GM19372 (cell line): ENCODE data around the gene MAGEB5.
"Not testable (repeated sequence)": the region's sequence is repeated elsewhere in the genome, so short reads cannot be mapped to it uniquely, and the experiment has no call there.

ENCODE experiments used
- ATAC-seq: cut with Tn5 transposase; IDR thresholded peaks from one replicate; pipeline ENCODE4 v1.9.1; 2021; ENCODE audit warnings: mild to moderate bottlenecking, low read depth, moderate library complexity; ENCODE audit not compliant: unreplicated experiment

Gene MAGEB5, protein sequence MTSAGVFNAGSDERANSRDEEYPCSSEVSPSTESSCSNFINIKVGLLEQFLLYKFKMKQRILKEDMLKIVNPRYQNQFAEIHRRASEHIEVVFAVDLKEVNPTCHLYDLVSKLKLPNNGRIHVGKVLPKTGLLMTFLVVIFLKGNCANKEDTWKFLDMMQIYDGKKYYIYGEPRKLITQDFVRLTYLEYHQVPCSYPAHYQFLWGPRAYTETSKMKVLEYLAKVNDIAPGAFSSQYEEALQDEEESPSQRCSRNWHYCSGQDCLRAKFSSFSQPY

DNA sequence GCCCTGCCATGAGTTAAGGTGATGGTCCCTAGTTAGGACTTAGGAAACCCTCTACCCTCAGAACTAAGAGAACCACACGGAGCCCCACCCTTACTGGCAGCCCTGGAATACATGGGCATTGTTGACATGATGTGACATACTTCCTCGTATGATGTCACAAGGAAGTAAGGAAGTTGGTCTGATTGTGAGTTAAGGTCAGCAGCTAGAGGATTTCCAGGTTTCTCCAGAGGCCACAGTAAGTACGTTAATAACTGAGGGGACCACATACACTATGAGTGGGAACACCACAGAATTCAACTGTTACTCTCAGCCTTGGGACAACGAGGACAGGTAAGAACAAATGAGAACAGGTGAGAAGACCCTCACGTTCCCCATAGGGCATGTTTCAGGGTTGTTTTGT, at the start of gene MAGEB5:
MAGEB5 (plus strand) TSS at position 301 of the 400 bp plus-strand sequence. CDS start 1,133 bp downstream, outside the sequence.
- no peak for ATAC-seq

DNA sequence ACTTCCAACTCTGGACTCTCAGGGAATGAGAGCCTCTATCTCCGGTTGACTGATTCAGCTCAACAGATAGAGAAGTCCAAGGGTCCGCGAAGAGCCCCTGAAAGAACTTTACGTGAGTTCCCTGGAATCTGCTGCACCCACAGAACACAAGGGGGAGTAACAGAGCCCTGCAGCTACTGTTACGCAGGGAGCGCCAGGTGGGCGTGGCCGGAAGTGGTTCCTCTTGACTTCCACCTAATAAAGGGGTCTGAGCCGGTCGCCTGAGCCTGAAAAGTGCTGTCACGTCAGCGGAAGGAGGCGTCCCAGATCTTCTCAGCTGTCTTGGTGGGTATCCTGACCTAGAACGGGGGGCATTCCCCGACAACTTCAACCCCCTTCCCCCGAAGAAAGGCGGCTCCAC, 23.8 kb upstream of the MAGEB5 start, which contains the start of gene MAGEB6:
MAGEB6 (plus strand) TSS at position 237 of the 400 bp plus-strand sequence. CDS start 1,407 bp downstream, outside the sequence.
- ATAC-seq, result no peak

DNA sequence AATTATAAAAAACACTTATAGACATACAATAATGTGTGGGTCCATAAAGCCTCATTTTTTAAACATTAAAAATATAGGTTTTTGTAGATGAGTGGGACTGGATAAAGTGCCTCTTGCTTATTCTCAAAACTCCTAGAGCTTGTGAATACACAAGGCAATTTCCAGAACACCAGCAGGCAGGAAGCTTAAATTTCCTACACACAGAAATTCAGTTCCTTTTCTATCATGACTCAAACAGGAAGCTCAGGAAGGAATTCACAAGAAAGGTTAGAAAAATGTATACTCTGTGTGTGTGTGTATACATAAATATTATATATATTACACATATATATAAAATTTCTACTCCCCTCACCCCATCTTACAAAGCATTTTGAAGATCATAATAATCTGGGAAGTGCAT, 12.4 kb upstream of the MAGEB5 start:
- no peak for ATAC-seq

DNA sequence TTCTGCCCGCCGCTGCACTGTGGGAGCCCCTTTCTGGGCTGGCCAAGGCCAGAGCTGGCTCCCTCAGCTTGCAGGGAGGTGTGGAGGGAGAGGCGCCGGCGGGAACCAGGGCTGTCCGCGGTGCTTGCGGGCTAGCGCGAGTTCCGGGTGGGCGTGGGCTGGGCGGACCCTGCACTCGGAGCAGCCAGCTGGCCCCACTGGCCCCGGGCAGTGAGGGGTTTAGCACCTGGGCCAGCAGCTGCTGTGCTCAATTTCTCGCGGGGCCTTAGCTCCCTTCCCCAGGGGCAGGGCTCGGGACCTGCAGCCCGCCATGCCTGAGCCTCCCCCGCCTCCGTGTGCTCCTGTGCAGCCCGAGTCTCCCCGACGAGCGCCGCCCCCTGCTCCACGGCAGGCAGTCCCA, 11.3 kb upstream of the MAGEB5 start:
- not testable (repeated sequence) for ATAC-seq

DNA sequence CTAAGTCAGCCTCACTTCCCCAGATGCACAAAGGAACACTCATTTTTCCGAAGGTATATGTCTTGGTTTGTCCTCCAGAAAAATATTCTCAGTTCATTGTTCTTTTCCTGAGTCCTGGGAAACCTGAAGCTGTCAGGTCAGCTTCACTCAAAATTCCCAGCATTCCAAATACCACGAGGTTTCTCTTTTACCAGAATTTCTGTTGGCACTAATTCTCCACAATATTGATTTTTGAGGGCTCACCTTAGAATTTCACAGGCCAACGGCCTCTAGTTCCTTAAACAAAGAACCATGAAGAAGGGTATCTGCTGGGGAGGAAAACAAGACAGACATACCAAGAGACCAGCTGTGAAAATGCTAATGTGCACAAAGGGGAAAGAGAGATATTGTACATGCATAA, 8.0 kb upstream of the MAGEB5 start:
- no peak for ATAC-seq

DNA sequence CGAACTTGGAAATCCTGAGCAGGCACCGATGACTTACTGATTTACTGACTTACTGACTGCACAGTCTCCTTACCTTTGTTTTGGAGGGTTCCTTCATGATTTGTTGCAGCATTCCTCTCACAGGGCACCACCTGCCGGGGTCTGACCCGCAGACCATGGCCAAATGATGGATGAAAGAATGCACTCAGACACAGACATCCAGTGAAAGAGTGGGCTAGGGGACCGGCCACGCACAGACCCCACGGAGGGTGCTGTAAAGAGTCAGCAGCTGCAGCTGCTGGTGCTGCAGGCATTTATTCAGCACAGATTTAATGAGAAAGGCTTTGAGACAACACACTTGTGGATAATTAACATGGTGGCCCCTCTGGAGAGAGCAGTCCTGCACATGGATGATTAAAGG, 3.4 kb downstream of the MAGEB5 start:
- ATAC-seq, result no peak

DNA sequence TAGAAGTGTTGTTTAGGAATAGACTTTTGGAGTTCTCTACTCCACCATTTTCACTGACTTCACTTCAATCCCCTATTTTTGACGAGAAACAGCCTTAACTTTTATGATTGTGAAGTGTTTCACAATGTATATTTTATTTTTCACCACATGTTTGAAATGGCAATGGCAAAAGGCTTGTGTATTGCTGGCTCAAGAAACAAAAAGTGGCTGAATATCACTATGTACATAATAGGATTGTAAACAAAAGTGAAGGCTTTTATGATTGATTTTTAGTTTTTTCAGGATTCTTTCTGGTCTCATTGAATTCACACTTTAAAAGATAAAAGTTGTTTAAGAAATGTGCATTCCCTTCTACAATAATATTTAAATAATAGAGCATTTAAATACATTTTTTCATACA, 18.2 kb downstream of the MAGEB5 start:
- no peak for ATAC-seq

DNA sequence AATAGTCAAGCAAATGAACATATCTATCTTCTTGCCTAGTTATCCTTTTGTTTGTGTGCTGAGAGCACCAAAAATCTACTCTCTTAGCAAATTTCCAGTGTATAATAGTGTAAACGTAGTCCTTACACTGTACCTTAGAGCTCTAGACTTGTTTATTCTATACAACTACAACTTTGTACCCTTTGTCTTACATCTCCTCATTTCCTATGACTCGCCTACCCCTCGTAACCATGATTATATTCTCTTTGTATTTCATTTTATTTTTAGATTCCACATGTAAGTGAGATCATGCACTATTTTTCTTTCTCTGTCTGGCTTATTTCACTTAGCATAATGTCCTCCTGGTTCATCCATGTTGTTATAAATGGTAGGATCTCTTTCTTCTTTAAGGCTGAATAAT, 37.6 kb downstream of the MAGEB5 start:
- no peak for ATAC-seq

DNA sequence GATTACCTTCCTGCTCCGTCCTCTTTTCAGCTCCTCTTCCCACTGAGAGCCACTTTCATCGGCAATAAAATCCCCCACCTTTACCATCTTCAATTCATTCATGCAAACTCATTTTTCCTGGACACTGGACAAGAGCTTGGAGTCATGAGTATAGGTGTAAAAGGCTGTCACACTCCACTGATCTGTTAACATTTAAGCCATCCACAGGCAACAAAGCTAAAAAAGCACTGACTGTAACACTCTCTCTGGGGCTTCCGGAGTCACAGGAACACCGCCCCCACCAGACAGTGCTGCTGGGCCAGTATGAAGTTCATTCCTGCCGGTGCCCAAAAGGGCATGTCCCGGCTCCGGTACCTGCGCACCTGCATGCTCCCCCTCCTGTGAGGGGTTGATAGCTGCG, 38.5 kb downstream of the MAGEB5 start:
- no peak for ATAC-seq

DNA sequence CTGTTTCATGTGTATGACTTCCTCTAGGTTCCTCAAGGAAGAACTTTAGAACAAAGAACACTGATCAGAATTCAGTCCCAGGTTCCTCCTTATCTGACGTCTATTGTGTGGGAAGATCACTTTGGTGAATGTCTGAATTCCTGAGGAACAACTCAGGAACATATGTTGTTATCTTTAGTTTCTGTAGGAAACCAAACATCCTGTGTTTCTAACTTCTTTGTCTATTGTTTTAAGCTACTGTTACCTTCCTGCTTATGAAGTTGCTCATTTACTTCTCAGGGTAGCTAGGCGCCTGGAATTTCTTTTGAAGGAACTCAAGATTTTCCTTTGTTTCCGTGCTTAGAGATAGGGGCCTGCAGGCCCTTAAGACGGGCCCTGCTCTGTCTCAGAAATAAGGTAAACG, 46.2 kb downstream of the MAGEB5 start:
- ATAC-seq, result no peak
